Caco-2 (cell line): ENCODE data around the gene GTF3C1. TPM values are rescaled to one million over a fixed set of nuclear protein-coding genes. Genes with fewer than 3 reads are reported as not detected.

ENCODE experiments used
- BruUV-seq: library from RNA; stranded (reverse); fragments of 400-500 nt; replicated peaks from 2 replicates; lab custom pipeline; 2021; lab: Mats Ljungman, UMichigan
- CTCF ChIA-PET: fragments of 300-600 bp; sonication (Branson Sonifier 250); formaldehyde crosslinking; loops from one replicate; lab custom pipeline; 2022; ENCODE audit warnings: antibody characterized with exemption; lab: Charles Lee
- POLR2A ChIA-PET: fragments of 300-600 bp; sonication (Branson Sonifier 250); formaldehyde crosslinking; loops from one replicate; lab custom pipeline; 2022; ENCODE audit warnings: antibody characterized with exemption; lab: Charles Lee
- DNase-seq, 2 experiments: peaks; one replicate each; pipeline versions ENCODE4 v3.0.0 to v3.0.0-alpha.2; 2020 to 2022
- H3K27me3 ChIP-seq: replicated peaks from 2 replicates; pipeline ENCODE4 v1.6.0; 2011; ENCODE audit warnings: low read length; ENCODE audit not compliant: control insufficient read depth, insufficient read depth
- H3K36me3 ChIP-seq: 2 replicates; pipeline ENCODE4 v1.5.1; 2011; ENCODE audit warnings: low read length; ENCODE audit not compliant: control insufficient read depth, insufficient read depth
- H3K4me1 ChIP-seq: fragments of 250-450 bp; sonication (Bioruptor Pico); 2 replicates; pipeline ENCODE4 v1.5.1; 2020; ENCODE audit warnings: mild to moderate bottlenecking
- H3K4me3 ChIP-seq: 2 replicates; pipeline ENCODE4 v1.5.1; 2011; ENCODE audit warnings: low read depth, mild to moderate bottlenecking, control low read depth, low read length
- H3K9me3 ChIP-seq: fragments of 250-450 bp; sonication (Bioruptor Pico); 2 replicates; pipeline ENCODE4 v1.5.1; 2020; ENCODE audit warnings: mild to moderate bottlenecking, moderate library complexity
- H3K27ac Mint-ChIP-seq: one replicate; pipeline ENCODE4 v1.8.0; 2022; ENCODE audit warnings: mixed read lengths; ENCODE audit not compliant: unreplicated experiment
- H3K27me3 Mint-ChIP-seq: one replicate; pipeline ENCODE4 v1.8.0; 2022; ENCODE audit warnings: mixed read lengths; ENCODE audit not compliant: insufficient read depth, unreplicated experiment
- H3K36me3 Mint-ChIP-seq: one replicate; pipeline ENCODE4 v1.8.0; 2022; ENCODE audit warnings: mild to moderate bottlenecking, mixed read lengths; ENCODE audit not compliant: insufficient read depth, unreplicated experiment
- H3K4me1 Mint-ChIP-seq: one replicate; pipeline ENCODE4 v1.8.0; 2022; ENCODE audit warnings: low read depth, mixed read lengths; ENCODE audit not compliant: unreplicated experiment
- H3K4me3 Mint-ChIP-seq: one replicate; pipeline ENCODE4 v1.8.0; 2022; ENCODE audit warnings: mild to moderate bottlenecking, moderate library complexity, mixed read lengths; ENCODE audit not compliant: unreplicated experiment
- H3K9me3 Mint-ChIP-seq: one replicate; pipeline ENCODE4 v1.8.0; 2022; ENCODE audit warnings: mixed read lengths; ENCODE audit not compliant: unreplicated experiment
- intact Hi-C: fragments of 100-400 bp; cut with micrococcal nuclease; formaldehyde crosslinking; loops from one replicate; pipeline ENCODE4 v1.10.0; 2022; ENCODE audit not compliant: unreplicated experiment
- total RNA-seq: library from RNA; stranded (reverse); gene quantifications from 2 replicates; pipeline ENCODE4 v1.2.3, GENCODE V29; 2022
- TF ChIP-seq, protein P1 (sequence below), 2 experiments: fragments of 200-600 bp in 1 of 2; IDR thresholded peaks; 1 replicate in 1 of 2; 2 replicates in 1 of 2; pipeline versions ENCODE4 v1.5.1 to v1.8.0; 2011 to 2022; ENCODE audit warnings: antibody characterized with exemption in 1 of 2, control low read depth in 1 of 2, inconsistent platforms in 1 of 2, low read depth in 1 of 2, low read length in 1 of 2, mild to moderate bottlenecking in 1 of 2, moderate library complexity in 1 of 2; ENCODE audit not compliant: insufficient read depth in 1 of 2, severe bottlenecking in 1 of 2, unreplicated experiment in 1 of 2

The GTF3C1 gene
- total RNA-seq, 1 experiment from 2014 or later: 67.7 TPM

DNA sequence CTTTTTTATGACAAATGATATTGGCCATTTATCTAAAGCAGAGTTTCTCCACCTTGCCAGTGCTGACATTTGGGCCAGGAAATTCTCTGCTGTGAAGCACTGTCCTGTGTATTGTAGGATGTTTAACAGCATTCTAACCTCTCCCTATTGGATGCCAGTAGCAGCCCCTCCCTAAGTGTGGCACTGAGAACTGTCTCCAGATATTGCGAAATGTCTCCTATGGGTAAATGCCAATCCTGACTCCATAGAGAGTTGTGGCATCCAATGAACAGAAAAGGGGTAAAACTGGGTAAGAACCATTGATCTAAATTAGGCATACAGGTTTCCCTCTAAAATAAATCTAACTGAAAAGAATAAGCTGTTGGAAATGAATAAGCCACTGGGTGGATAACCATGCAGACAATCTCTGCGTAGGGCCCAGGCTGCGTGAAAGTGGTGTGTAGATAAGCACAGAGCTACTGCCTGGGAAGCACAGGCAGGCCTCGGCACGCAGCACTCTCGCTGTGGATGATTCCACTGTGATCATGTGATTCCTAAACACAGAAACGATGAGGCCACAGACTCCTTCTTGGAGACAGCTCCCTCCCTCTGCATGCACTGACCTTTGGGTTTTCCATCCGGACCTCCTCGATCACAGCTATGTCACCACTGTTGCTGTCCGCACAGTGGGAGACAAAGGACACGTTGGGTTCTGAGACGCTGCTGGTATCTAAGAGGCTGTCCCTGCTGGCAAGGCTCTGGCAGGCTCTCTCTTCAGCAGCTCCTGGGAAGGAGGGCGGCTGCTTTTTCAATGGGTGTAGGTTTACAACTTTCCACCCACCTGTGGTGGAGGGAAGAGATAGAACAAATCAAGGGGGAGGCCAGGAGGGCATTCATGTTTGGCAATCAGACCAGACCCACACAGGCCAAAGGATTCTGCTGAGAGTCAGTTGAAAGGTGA lies 44.1 kb downstream of the GTF3C1 start:
- Mint-ChIP-seq H3K4me3 (no peak overlapping the region), H3K36me3 (peaks cover 61% of the 10 kb centered on the region), H3K27me3 (no peaks in the 10 kb centered on the region), H3K27ac (no peak overlapping the region), H3K4me1 (no peaks in the 10 kb centered on the region), H3K9me3 (no peaks in the 10 kb centered on the region)
- ChIA-PET CTCF (interaction anchor here (1.4 kb wide), 1 partner anchor 10 kb away, joined by 4 read pairs; no protein-coding TSS in a partner anchor), POLR2A (no interaction called here)
- no peaks in the 10 kb centered on the region for H3K4me1 ChIP-seq
- intact Hi-C loops: no loop called here
- H3K4me3 ChIP-seq: no peak overlapping the region
- H3K36me3 ChIP-seq: peaks cover 2% of the 10 kb centered on the region; the same call in 1 of the 2 replicates
- H3K27me3 ChIP-seq: no peaks in the 10 kb centered on the region
- no peaks in the 10 kb centered on the region for H3K9me3 ChIP-seq
- no TSS peak for BruUV-seq
- no peak for DNase-seq
- TF ChIP-seq, protein P1, sequence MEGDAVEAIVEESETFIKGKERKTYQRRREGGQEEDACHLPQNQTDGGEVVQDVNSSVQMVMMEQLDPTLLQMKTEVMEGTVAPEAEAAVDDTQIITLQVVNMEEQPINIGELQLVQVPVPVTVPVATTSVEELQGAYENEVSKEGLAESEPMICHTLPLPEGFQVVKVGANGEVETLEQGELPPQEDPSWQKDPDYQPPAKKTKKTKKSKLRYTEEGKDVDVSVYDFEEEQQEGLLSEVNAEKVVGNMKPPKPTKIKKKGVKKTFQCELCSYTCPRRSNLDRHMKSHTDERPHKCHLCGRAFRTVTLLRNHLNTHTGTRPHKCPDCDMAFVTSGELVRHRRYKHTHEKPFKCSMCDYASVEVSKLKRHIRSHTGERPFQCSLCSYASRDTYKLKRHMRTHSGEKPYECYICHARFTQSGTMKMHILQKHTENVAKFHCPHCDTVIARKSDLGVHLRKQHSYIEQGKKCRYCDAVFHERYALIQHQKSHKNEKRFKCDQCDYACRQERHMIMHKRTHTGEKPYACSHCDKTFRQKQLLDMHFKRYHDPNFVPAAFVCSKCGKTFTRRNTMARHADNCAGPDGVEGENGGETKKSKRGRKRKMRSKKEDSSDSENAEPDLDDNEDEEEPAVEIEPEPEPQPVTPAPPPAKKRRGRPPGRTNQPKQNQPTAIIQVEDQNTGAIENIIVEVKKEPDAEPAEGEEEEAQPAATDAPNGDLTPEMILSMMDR (IDR thresholded peaks at IDR 0.05; ENCODE audit: insufficient read depth in 1 of 2, low read depth in 1 of 2, low read length in 1 of 2, severe bottlenecking in 1 of 2, unreplicated experiment in 1 of 2): no peak

DNA sequence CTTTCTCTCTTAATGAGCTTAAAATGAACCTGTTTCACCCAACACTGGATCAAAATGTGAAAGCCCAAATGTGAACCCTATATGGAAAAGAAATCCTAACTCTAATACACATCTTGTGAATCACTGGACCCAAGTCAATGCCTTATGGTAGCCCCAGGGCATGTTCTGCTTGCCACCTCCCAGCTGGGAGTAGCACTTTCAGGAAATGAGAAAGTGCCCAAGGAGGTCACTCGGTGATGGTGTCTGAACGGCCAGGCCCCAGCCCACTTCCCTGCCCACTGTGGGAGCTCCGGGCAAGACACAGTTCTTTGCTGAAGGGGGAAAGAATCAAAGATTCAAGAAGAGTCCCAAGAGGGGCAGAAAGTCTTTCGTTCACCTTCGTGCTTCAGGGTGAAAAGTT lies 46.1 kb downstream of the GTF3C1 start:
- Mint-ChIP-seq H3K36me3 (peaks cover 57% of the 10 kb centered on the region), H3K4me3 (no peak overlapping the region), H3K27me3 (no peaks in the 10 kb centered on the region), H3K27ac (no peak overlapping the region), H3K4me1 (no peaks in the 10 kb centered on the region), H3K9me3 (no peaks in the 10 kb centered on the region)
- Histone ChIP-seq H3K4me3 (no peak overlapping the region), H3K36me3 (peaks cover 2% of the 10 kb centered on the region; the same call in 1 of the 2 replicates), H3K27me3 (no peaks in the 10 kb centered on the region), H3K4me1 (no peaks in the 10 kb centered on the region), H3K9me3 (no peaks in the 10 kb centered on the region)
- no peak for DNase-seq
- no TSS peak for BruUV-seq
- ChIA-PET POLR2A (no interaction called here), CTCF (no interaction called here)
- TF ChIP-seq, protein P1 (IDR thresholded peaks at IDR 0.05; ENCODE audit: insufficient read depth in 1 of 2, low read depth in 1 of 2, low read length in 1 of 2, severe bottlenecking in 1 of 2, unreplicated experiment in 1 of 2): no peak
- intact Hi-C loops: no loop called here

DNA sequence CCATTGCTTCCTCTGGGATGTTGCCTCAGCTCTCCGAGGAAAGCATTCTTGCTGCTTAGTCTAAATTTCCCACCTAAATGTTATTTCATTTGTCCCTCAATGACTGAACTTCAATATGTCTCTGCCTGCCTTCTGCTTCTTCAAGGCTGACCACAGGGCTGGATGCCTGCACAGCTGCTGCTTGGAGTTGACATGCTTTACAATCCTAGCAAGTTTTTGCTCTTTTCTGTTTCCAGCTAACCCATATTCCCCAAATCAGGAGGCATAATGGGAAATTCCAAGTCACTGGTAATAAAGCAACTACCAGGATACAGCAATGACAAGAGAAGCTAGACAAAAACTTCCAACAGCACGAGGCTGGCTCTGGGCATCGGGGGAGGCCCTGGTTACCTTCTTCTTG lies 48.9 kb downstream of the GTF3C1 start:
- Histone ChIP-seq H3K4me1 (no peaks in the 10 kb centered on the region), H3K27me3 (no peaks in the 10 kb centered on the region), H3K36me3 (peaks cover 2% of the 10 kb centered on the region; the same call in 1 of the 2 replicates), H3K4me3 (no peak overlapping the region), H3K9me3 (no peaks in the 10 kb centered on the region)
- ChIA-PET POLR2A (no interaction called here), CTCF (interaction anchor here (0.5 kb wide), 1 partner anchor 28 kb away, joined by 3 read pairs; no protein-coding TSS in a partner anchor)
- Mint-ChIP-seq H3K9me3 (no peaks in the 10 kb centered on the region), H3K36me3 (peaks cover 67% of the 10 kb centered on the region), H3K27ac (no peak overlapping the region), H3K4me1 (no peaks in the 10 kb centered on the region), H3K27me3 (no peaks in the 10 kb centered on the region), H3K4me3 (no peak overlapping the region)
- BruUV-seq: no TSS peak
- TF ChIP-seq, protein P1 (IDR thresholded peaks at IDR 0.05; ENCODE audit: insufficient read depth in 1 of 2, low read depth in 1 of 2, low read length in 1 of 2, severe bottlenecking in 1 of 2, unreplicated experiment in 1 of 2): no peak
- intact Hi-C loops: no loop called here
- no peak for DNase-seq
